Right lobe of liver (tissue), 6 donors: ENCODE measurements around the gene CEP112. TPM values are rescaled to one million over a fixed set of nuclear protein-coding genes. Genes with fewer than 3 reads are reported as not detected.

ENCODE experiments used
- ATAC-seq, 4 donors: fragments of 200-7000 bp; cut with Tn5 transposase; one replicate each; pipeline ENCODE4 v1.9.1; 2020; ENCODE audit warnings: mild to moderate bottlenecking in 4 of 4, moderate library complexity in 4 of 4
- DNase-seq, 3 donors: peaks; one replicate each; pipeline ENCODE4 v3.0.0-alpha.2; 2020
- H3K27ac ChIP-seq, 3 donors: fragments of 200-600 bp; one replicate each; pipeline ENCODE4 v1.8.0; 2022
- H3K27me3 ChIP-seq, 2 donors: fragments of 200-600 bp; one replicate each; pipeline ENCODE4 v1.8.0; 2022
- H3K36me3 ChIP-seq, 4 donors: fragments of 200-600 bp; sonication (generic) in 1 of 4; one replicate each; pipeline versions ENCODE4 v1.5.1 to v1.8.0; 2017 to 2022; ENCODE audit warnings: control low read depth in 1 of 4
- H3K4me1 ChIP-seq, 4 donors: fragments of 200-600 bp; sonication (generic) in 1 of 4; one replicate each; pipeline versions ENCODE4 v1.5.1 to v1.8.0; 2017 to 2022; ENCODE audit warnings: control low read depth in 1 of 4
- H3K4me3 ChIP-seq, 3 donors: fragments of 200-600 bp; one replicate each; pipeline ENCODE4 v1.8.0; 2022
- H3K9me3 ChIP-seq, 4 donors: fragments of 200-600 bp; sonication (generic) in 1 of 4; one replicate each; pipeline versions ENCODE4 v1.5.1 to v1.8.0; 2017 to 2022; ENCODE audit warnings: control low read depth in 1 of 4
- CTCF ChIP-seq, 4 donors: fragments of 200-600 bp in 3 of 4; fragments of 450-650 bp in 1 of 4; IDR thresholded peaks; one replicate each; pipeline versions ENCODE4 v1.5.1 to v1.8.0; 2016 to 2022; ENCODE audit warnings: antibody characterized with exemption in 4 of 4, mild to moderate bottlenecking in 2 of 4
- POLR2A ChIP-seq: fragments of 450-650 bp; IDR thresholded peaks from one replicate; pipeline ENCODE4 v1.6.1; 2017; ENCODE audit warnings: antibody characterized with exemption, mild to moderate bottlenecking
- WGBS: methylation state at CpG from one replicate; pipeline ENCODE4 v1.1.6; 2018; ENCODE audit warnings: low coverage, low lambda C conversion rate; ENCODE audit not compliant: insufficient coverage; ENCODE audit errors: missing lambda C conversion rate; 5-methylcytosine and 5-hydroxymethylcytosine counted together
- intact Hi-C, 2 donors: fragments of 100-400 bp; cut with DNase I; formaldehyde crosslinking; loops; one replicate each; pipeline versions ENCODE4 v1.11.2 to v1.14.1; 2022
- total RNA-seq, 6 experiments: library from RNA; depleted of rRNA in 2 of 6; stranded (reverse); fragments of >200 nt in 2 of 6; fragmentation: NEBNext Ultra II Directional in 3 of 6; extraction: Animal tissue kit (Norgen Biotek cat#: 25700) in 3 of 6; gene quantifications; one replicate each; pipeline versions ENCODE4 v1.1.0 to v1.2.4, GENCODE V29; 2016 to 2023
- donor health status: DM: no; HTN: yes; CAD: no.
- donor health status: DM: no; HTN: no; CAD: no.
- donor health status: DM: no; HTN: no; CAD: no.
- donor health status: DM: no; HTN: yes; CAD: no.
- donor health status: DM: no; HTN: yes; CAD: no.

The CEP112 gene
- total RNA-seq, 6 experiments from 2014 or later: 2.2 to 4.6 (median 3.9) TPM

DNA sequence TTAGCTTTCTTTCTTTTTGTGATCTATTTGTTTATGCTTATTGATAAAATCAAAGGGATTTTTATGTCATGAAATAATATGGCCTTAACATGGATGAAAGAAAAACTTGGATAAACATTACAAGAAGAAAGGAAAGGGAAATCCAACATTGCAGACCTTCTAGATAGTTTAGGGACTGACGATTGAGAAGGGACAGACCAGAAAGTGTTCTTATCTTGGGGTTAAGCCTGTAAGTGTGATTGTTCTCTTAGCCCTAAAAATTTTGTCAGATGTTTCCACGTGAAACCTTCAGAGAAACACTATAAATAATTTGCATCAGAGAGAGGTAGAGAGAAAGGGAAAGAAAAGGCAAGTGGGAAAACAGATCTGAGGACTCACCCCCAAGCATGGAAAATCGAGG is 473.3 kb downstream of the CEP112 start:
- no peak overlapping the region for H3K27ac ChIP-seq
- no peaks in the 10 kb centered on the region for H3K27me3 ChIP-seq
- DNase-seq (no peak), ATAC-seq (no peak)
- intact Hi-C loops: no loop called here
- no peaks in the 10 kb centered on the region for H3K4me1 ChIP-seq
- no peak overlapping the region for H3K4me3 ChIP-seq
- WGBS: 73% methylated on average over 3 of the region's 3 CpGs
- TF ChIP-seq POLR2A (no peak), CTCF (IDR thresholded peaks at IDR 0.05) (no peak)
- no peaks in the 10 kb centered on the region for H3K9me3 ChIP-seq
- no peaks in the 10 kb centered on the region for H3K36me3 ChIP-seq

DNA sequence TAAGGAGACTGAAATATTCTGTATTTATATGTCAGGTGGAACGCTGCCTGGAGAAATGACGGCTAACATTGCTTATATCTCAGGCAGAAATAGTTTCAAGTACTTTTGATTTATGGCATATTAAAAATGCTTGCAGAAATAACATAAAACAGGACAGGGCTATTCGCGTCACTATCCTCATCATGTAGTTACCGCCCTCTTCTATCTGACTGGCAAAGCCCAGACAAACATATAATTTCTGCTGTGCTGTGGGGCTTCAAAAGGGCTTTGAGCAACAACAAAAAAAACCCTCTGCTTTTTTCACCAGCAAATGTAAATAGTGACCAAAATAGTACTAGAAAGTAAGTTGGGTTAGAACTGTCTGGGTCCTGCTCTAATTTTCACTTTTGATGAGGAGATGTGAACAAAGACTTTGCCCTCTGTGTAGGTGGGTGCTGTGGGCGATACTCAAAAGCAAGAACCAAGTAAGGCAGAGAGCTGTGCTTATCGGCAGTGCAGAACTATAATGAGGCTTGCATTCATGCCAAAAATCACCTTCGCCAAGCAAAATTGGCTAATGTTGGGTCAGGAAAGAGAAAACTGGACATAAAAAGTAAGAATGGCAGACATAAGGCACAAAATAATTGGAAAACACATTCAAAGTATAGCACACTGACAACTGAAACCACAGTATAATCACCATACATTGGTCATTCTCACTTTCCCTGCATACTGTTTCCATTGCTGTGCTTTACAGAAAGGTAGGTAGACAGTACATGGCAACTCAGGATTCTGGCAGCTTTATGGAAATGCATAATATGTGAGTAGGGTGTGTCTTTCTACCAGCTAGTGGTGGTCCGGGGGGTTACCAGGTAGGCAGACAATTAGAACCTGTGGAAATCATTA is 479.3 kb downstream of the CEP112 start:
- peak in 1 of 4 donors; percentile 67 for ATAC-seq
- no peak for TF ChIP-seq POLR2A
- TF ChIP-seq CTCF (IDR thresholded peaks at IDR 0.05): no peak
- Histone ChIP-seq H3K36me3 (no peaks in the 10 kb centered on the region), H3K4me3 (no peak overlapping the region), H3K27ac (no peak overlapping the region), H3K9me3 (no peaks in the 10 kb centered on the region), H3K27me3 (no peaks in the 10 kb centered on the region), H3K4me1 (no peaks in the 10 kb centered on the region)
- intact Hi-C loops: no loop called here
- 59% methylated on average over 9 of the region's 9 CpGs for WGBS
- no peak for DNase-seq

GRCh38 chr17:65711671-65712276 is 480.2 kb downstream of the CEP112 start:
- TF ChIP-seq CTCF (IDR thresholded peaks at IDR 0.05): no peak
- H3K27me3 ChIP-seq: no peaks in the 10 kb centered on the region
- no peaks in the 10 kb centered on the region for H3K9me3 ChIP-seq
- 83% methylated on average over 8 of the region's 8 CpGs for WGBS
- ATAC-seq: peak in 1 of 4 donors; percentile 44
- H3K4me1 ChIP-seq: no peaks in the 10 kb centered on the region
- no peak overlapping the region for H3K4me3 ChIP-seq
- intact Hi-C loops: no loop called here
- H3K36me3 ChIP-seq: no peaks in the 10 kb centered on the region
- DNase-seq: no peak
- no peak overlapping the region for H3K27ac ChIP-seq

- TF ChIP-seq CTCF (IDR thresholded peaks at IDR 0.05) (no peak), POLR2A (no peak)
- no peaks in the 10 kb centered on the region for H3K27me3 ChIP-seq
- ATAC-seq (no peak), DNase-seq (no peak)
- no peaks in the 10 kb centered on the region for H3K36me3 ChIP-seq
- H3K27ac ChIP-seq: no peak overlapping the region
- H3K4me1 ChIP-seq: no peaks in the 10 kb centered on the region
- no peaks in the 10 kb centered on the region for H3K9me3 ChIP-seq
- WGBS: 80% methylated on average over 2 of the region's 2 CpGs
- no peak overlapping the region for H3K4me3 ChIP-seq
- intact Hi-C loops: no loop called here
Observed at GRCh38 chr17:65707780-65708179, 484.2 kb downstream of the CEP112 start.
